GM15510 (cell line): ENCODE results near the gene AAK1.

Experiments
- POLR2A ChIP-seq: IDR thresholded peaks from 3 replicates; pipeline ENCODE4 v1.6.1; 2011; ENCODE audit warnings: borderline replicate concordance; ENCODE audit not compliant: insufficient read length; ENCODE audit errors: extremely low read depth

The AAK1 gene

GRCh38 chr2:69643602-69644505, at the start of gene AAK1:
AAK1 (minus strand) TSS chr2:69643739; CDS start chr2:69643040, 699 bp downstream.
- peak; percentile 65 for TF ChIP-seq POLR2A

GRCh38 chr2:69692424-69692823, 48.9 kb upstream of the AAK1 start:
- TF ChIP-seq POLR2A, result no peak

- no peak for TF ChIP-seq POLR2A
Observed at GRCh38 chr2:69689969-69690368, 46.4 kb upstream of the AAK1 start.

- TF ChIP-seq POLR2A, result no peak
Observed at GRCh38 chr2:69689466-69689865, 45.9 kb upstream of the AAK1 start.

DNA sequence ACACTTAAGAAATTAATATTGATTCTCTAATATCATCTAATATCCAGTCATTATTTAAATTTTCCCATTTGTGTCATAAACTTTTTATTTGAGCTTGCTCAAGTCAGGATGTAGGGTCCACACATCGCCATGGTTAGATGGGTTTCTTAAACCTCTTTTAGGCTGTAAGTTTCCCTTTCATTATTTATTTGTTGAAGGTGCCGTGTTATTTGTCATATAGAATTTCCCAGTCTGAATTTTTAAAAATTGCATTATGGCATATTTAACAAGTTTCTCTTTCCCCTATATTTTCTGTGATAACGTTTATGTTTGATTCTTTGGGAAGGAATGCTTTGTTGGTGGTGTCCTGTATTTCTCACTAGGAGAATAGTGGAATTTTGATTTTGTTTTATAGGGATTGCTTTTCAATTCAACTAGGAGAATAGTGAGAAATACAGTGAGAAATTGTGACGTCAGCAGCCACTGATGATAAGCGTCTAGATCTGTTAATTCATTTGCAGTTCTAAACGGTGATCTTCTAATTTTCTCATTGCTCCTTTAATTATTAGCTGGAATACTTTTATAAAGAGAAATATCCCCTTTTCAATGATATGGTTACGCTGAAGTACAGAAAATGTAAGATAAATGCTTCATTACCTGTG, 44.6 kb upstream of the AAK1 start:
- TF ChIP-seq POLR2A, result no peak

DNA sequence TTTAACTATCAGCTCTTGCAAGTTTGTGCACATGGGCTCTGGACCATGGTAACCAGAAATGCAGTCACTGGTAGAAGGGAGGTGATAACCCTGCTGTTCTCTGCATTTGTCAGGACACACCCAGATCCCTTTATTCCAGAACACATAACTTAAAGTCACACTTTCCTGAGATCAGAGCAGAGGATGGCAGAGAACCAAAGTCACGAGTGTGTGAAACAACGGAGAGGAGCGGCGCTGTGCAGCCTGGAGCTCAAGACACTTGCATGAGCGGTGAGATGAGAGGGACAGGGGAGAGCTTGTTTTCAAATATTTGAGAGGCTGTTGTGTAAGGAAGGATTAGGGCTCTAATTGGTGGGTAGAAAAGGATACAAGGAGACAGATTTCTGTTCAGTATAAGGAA, 43.3 kb upstream of the AAK1 start:
- TF ChIP-seq POLR2A, result no peak

DNA sequence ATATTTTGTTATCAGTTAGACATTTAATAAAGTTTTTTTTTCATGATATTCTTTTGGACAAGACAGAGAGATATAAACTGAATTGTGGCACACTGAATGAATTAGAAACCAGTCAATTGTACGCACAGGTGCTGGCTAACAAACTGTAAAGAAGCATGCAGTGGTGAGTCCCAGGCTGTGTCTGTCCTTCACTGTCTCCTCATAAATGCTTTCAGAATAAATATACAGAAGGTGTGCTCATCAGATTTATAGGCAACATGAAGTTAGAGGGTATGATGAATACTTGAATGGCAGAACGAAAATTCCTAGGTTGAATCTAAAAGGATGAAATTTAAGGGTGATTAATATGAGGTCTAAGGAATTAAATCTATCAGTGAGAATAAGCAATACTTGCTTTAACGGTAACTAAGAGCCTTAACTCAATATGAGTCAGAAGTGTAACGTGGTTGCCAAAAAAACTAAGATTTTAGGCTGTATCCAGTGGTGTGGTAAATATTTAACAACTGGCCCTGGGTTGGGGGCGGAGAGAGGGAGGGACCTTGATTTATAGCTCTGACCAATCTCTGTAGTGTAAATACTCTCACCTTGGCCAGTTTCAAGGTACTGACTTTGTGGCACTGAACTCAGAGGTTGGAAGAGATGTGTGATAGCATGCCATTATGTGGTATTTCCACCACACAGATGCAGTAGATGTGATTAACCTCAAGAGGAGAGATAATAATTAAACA, 41.9 kb upstream of the AAK1 start:
- no peak for TF ChIP-seq POLR2A

- no peak for TF ChIP-seq POLR2A
Observed at GRCh38 chr2:69683170-69683971, 39.8 kb upstream of the AAK1 start.

DNA sequence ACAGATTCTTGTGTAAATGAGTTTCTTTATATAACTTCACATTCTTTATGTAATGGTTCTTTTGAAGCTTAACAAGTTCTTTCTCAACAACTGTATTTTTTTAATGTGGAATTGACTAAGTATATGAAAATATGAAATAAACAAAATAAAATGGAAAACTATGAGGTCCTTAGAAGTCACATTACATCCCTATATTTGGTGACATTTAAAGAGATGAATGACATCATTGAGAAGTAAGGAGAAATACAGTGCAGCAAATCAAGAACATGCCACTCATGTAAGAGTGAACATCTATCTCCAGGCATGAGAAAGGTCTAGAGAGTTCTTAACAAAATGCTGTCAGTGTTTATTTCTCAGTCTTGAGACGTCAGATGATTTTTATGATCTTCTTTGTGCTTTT, 39.0 kb upstream of the AAK1 start:
- no peak for TF ChIP-seq POLR2A

- no peak for TF ChIP-seq POLR2A
Observed at GRCh38 chr2:69680001-69680675, 36.6 kb upstream of the AAK1 start.

DNA sequence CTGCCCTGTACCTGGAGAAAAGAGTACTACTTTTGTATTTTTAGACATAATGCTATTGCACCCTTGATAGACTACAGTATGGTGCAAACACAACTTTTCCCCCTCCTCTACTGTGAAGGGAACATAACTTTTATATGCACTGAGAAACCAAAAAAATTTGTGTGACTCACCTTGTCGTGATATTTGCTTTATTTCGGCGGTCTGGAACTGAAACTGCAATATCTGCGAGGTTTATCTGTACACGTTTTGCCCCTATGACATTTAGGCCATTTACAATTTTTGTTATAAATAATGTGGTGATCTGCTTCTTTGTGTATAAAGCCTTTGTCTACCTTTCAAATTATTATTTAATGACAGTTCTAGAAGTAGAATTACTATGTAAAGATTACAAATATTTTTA, 34.4 kb upstream of the AAK1 start:
- TF ChIP-seq POLR2A, result no peak

GRCh38 chr2:69676146-69676545, 32.6 kb upstream of the AAK1 start:
- no peak for TF ChIP-seq POLR2A

DNA sequence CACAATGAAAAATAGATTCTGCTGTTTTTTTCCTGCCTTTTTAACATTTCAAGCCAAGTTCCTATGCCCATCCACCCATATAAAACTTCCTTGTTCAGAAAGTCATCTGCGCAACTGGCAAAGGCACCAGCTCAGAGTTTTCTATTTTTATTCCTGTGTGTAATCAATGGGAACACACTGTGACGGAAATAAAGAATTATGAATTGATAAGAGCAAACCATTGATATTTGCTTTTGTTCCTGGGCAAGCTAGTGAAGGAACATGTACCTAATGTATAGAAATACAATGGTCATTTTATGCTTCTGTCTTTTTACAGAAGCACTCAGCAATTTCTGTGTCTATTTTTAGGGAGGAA, 30.8 kb upstream of the AAK1 start:
- no peak for TF ChIP-seq POLR2A

DNA sequence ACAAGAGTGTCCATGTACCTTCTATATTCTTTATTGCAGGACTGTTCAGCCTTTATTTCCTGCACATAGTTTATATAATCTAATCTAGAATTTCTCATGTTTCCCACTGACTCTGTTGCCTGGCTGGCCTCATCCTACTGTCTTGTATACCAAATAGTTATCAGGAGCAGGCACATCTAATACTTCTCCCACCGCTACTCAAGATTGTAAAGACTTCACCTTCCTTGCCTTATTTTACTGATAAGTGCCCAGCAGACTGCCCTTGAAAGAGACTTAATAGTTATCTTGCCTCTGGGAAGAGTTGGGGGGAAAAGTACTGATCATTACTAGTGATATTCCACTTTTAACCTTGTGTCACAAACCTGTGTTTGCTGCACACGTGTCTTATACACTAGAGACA, 26.1 kb upstream of the AAK1 start:
- TF ChIP-seq POLR2A, result no peak
